MM.1S (cell line): ENCODE measurements around the gene ZNF827.

Source experiments
- EZH2 ChIP-seq: fragments of 300-600 bp; sonication (generic); optimal IDR thresholded peaks from 2 replicates; pipeline ENCODE3; 2017; ENCODE audit warnings: low read depth, mild to moderate bottlenecking, antibody characterized with exemption, low read length, mixed read lengths
- EZH2phosphoT487 ChIP-seq: fragments of 300-600 bp; sonication (generic); IDR thresholded peaks from 2 replicates; pipeline ENCODE4 v1.6.1; 2018; ENCODE audit warnings: antibody characterized with exemption, low read length
- TF ChIP-seq, protein P1 (sequence below): fragments of 300-600 bp; sonication (generic); IDR thresholded peaks from 2 replicates; pipeline ENCODE4 v1.5.1; 2016; ENCODE audit warnings: antibody characterized with exemption, low read length, mixed read lengths

DNA sequence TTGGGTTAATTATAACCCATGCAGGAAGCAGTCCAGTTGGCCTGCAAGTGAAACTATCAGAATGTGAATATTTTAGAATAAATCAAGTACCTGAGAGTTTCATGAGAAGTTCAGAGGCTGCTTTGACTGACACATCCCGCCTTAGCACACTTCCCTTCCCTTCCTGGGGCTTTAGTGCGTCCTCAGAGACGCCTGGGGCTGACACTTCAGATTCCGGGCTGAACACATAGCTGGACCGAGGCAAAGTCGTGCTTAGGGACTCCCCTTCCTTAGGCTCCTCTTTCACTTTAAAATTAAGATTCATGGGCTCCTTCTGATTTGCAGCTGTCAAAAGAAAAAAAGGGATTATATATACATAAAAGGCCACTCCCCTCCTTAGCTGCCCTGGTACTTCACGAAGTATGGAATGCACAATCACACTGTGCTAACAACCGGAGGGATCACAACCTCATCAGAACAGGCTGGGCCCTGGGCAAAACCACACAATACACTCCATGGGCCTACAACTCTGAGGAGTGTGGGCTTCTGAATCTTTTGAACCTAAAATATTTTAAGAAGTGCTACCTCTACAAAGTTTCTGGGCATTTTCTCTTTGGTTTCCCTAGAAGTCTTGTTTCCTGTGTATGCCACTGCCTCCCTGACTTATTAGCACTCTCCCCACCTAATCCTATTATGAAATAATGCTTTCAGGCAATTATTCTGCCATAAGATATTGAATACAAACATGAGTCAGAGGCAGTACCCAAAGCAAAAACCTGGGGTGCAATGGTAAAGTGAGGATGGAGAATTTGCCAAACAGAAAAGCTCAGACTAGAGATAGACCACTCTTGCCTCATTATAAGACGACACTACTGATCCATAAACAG, 68.2 kb downstream of the ZNF827 start:
- no peak for TF ChIP-seq EZH2
- TF ChIP-seq, protein P1, sequence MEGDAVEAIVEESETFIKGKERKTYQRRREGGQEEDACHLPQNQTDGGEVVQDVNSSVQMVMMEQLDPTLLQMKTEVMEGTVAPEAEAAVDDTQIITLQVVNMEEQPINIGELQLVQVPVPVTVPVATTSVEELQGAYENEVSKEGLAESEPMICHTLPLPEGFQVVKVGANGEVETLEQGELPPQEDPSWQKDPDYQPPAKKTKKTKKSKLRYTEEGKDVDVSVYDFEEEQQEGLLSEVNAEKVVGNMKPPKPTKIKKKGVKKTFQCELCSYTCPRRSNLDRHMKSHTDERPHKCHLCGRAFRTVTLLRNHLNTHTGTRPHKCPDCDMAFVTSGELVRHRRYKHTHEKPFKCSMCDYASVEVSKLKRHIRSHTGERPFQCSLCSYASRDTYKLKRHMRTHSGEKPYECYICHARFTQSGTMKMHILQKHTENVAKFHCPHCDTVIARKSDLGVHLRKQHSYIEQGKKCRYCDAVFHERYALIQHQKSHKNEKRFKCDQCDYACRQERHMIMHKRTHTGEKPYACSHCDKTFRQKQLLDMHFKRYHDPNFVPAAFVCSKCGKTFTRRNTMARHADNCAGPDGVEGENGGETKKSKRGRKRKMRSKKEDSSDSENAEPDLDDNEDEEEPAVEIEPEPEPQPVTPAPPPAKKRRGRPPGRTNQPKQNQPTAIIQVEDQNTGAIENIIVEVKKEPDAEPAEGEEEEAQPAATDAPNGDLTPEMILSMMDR, result no peak
- no peak for TF ChIP-seq EZH2phosphoT487
